GM19372 (cell line): Measurements from ENCODE around the gene STXBP6.

Experiments used
- ATAC-seq: cut with Tn5 transposase; IDR thresholded peaks from one replicate; pipeline ENCODE4 v1.9.1; 2021; ENCODE audit warnings: mild to moderate bottlenecking, low read depth, moderate library complexity; ENCODE audit not compliant: unreplicated experiment

The STXBP6 gene

DNA sequence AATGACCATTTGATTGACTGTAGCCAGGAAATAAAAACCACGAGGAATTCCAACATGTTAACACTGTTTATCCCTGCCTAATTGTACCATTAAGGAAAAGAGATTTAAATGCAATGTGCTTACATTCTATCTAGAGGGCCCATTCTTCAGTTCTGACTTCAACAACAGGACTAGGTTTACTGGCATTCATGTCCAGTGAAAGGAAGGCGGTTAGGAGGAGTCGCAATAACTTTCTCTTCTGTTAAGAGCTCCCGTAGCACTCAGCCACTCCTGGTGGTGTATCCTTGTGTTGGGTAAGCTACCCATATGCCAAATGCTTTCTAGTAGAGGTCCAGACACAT is 154.7 kb downstream of the STXBP6 start:
- ATAC-seq: no peak

DNA sequence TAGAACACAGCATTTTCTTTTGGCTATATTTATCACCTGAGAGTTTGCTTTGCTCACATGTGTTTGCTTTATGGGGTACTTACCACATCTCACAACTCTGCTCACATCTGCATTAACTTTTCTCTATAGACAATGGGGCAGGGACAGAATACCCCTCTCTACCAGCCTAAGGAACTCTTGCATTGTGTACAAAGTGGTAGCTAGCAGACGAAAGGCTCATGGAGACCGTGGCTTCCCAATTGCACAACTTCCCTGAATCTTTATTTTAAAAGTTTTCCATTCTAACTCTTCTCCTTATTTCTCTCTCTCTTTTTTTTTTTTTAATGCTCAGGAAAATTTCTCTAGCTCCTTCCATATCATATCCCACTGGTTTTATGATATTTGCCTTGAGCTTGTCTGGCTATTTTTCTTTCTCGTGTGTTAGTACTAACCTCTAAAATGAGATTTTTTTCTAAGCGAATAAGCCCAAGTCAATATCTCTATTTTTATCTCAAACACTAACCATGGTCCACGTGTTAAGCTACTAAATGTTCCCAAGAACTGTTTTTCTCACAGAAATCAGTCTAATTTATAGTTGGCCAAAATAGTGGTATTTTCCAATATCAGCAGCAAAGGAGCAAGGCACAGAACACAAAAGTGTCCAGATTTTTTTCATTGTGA is 155.2 kb downstream of the STXBP6 start:
- no peak for ATAC-seq

DNA sequence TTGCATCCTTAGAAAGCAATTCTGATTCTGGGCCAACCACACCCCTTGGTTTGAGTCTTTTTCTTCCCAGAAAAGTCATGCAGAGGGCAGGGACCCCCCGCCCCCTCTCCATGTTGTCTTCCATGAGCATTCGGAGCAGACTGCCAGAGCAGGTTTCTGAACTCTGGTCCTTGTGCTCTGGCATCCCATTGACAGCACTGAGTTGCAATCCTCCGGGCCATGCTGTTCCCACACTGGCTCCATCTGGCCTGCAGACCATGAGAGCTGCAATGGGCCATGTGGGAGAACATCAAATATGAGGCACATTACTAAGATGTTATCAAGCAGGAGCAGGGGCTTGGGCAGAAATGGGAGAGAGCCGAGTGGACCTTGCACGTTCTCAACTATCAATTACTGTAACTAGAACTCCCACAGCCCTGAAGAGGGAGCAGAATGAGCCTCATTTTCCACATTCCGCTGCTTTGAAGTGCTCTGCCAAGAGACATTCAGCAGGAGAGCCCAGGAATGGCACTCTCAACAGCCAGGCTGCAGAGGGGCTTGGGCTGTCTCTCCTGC is 157.4 kb downstream of the STXBP6 start:
- no peak for ATAC-seq

DNA sequence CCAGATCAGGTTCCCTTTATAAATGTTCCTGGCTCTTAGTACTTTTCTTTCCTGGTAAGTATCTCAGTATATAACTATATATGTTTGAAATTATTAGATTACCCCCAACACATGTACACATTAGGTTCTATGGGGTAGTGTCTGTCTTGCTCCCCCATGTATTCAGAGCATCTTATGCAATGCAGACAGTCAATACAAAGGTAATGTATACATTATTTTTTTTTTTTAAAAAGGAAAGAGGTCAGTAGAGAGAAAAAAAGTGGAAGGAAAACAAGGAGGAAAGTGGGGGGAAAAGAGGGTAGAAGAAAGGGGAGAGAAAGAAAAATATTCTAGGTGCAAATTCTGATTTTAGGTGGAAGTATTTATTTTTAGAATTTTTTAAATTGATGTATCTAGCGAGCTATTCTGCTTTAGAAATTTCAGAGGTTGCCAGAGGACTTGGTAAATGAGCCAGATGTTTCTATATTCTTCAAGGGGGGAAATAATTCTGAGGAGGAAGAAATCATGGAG is 157.9 kb downstream of the STXBP6 start:
- ATAC-seq: no peak

DNA sequence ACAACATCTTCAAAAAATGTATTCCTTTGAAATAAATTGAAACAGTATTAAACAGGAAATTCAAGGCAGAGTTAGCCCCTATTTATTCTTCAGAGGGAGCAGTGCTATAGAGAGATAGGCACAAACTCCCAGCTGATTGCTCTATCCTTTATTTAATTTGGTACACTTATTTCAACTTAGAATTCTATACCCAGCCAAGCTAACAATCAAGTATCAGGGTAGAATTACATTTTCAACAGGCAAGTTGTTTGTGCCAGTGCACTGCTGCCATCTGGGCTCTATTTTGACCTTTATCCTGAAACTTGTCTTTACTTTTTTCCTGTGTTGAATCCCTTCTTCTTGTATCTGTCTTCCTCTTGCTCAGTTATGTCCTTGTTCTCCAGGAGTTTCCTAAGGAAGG is 159.2 kb downstream of the STXBP6 start:
- ATAC-seq: no peak

DNA sequence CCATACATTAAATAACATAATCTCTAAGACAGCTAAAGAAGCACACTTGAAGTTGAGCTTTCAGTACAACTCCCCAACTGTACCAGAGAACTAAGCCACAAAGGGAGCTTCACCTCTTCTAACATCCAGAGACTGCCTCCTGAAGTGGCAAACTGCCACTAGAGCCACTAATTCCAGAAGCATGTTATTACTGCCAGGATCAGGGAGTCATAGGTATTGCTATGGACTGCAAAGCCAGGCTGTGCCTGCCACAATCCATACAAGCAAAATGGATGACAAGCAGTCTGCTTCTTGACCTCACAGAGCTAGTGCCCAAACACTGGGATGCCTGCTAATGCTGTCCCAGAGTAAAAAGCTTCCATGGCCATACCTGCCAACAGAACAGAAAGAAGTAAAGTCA is 160.1 kb downstream of the STXBP6 start:
- ATAC-seq: no peak

DNA sequence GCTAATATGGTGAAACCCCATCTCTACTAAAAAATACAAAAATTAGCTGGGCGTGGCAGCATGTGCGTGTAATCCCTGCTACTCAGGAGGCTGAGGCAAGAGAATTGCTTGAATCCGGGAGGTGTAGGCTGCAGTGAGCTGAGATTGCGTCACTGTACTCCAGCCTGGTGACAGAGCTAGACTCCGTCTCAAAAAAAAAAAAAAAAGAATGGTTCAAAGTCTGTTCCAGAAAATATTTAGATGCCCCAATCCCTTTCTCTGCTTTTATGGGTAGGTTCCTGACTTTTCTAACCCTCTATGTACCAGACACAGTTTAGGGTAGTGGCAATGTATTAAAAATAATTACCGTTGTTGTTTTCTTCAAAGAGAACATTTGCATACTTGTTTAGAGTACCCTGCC is 161.4 kb downstream of the STXBP6 start:
- no peak for ATAC-seq

DNA sequence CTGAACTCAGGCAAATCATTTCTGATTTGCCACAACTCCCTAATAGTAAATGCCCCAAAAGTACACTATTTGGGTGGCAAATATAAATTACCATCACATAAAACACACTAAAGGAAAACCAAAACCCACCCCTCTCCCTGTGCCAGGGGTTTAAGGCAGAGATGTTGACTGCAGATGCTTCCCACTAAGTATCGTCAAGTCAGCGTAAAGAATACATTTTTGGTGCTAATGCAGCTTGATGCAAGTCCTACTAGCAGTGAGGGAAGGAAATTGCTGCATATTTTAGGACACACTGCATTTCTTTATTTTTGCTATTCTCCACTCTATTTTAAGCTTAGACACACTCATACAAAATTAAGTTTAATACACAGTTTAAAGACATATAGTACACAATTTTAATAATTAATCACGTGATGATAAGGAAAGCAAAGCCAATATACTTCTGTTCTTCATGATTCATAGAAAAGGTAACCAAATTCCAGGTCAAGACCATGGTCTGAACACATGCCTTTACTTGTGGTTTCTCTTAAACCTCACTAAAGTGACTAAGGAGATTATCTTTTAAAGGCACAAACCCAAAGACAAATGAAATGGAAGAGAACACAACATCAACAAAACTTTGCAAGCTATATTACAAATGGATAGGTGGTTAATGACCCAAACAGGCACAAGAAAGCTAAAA is 162.2 kb downstream of the STXBP6 start:
- no peak for ATAC-seq

DNA sequence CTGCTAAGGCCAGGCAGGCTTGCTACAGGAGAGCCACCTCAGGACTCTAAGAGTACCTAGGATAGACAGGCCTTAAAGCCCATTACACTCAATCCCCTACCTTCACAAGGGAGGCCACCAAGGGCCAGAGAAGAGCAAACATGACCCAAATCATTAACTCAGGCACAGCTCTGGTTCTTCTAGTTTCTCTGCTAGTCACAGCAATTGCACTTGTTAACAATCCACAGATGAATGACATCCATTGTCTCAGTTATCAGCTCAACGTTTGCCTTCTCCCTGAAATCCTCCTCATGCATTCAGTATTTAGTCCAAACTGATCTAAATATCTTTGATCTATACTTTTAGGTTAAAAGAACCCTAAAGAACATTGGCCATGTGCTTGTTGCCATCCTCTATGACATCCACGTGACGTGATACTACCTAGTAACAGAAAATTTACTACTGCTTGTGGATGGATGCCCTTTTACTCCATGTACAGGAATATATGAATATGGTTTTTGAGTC is 164.5 kb downstream of the STXBP6 start:
- no peak for ATAC-seq

DNA sequence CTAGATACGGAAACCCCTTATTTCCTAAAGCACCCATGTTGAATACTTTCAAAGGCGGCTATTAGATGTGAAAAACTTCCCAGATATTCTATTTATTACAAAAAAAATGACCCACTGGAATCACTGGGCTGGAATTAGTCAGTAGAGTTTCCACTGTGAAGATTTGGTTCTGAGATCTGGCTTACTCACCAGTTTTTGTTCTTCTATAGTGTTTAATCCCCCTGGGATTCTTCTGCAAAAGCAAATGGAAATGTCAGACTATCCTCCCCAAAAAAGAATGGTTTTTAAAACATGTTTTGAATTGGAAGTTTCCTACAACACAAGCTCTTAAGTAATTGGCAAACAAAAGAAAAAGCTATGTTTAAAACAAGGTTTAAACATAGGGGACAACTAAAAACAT is 166.4 kb downstream of the STXBP6 start:
- no peak for ATAC-seq

DNA sequence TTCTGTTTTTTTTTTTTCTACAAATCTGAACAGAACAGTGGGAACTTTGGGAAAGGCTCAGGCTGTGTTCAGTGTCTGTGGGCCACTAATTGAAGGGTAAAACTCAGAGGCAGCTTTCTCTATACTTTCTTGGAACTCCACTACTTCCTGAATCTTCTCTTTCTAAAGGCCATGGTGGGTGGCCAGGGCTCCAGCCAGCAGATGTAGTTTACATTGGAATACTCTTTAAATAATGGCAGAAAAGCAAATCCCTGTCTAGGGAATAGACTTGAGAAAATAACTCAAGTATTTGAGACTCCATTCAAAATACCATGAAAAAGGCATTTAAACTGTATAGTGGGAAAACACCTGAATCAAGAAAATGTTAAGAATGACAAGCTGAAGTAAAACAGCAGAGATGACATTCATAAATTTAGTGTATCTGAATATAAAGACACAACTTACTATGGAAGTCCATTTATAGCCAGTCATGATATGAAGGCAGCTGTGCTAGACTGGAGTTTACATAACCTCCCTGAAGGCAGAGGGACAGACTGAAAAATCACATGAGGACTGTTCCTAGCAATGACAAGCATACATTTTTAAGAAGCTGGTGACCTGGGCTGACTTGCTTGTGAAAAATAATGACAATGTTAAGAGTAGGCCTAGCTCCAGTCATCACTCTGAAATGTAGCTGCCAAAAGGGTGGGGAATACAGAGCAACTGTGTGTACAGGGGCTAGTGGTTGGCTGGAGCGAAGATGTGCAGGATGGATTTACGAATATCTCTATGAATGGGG is 168.6 kb downstream of the STXBP6 start:
- ATAC-seq: no peak

DNA sequence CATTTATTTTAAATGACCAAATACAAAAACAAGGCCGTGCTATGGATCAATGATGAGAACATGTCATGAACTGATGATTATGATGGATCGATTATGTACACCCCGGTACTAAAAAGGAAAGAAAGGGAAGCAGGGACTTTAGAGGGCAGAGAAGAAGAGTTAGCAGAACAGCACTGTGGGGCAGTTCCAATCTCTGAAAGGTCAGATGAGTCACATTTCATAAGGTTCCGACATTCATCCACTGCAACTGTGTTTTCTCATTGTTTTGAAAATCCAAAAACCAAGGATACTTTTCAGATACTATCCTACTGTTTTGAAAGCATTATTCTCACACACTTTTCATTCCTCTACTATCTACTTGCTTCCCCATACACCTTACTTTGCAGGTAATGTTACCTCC is 169.3 kb downstream of the STXBP6 start:
- no peak for ATAC-seq

DNA sequence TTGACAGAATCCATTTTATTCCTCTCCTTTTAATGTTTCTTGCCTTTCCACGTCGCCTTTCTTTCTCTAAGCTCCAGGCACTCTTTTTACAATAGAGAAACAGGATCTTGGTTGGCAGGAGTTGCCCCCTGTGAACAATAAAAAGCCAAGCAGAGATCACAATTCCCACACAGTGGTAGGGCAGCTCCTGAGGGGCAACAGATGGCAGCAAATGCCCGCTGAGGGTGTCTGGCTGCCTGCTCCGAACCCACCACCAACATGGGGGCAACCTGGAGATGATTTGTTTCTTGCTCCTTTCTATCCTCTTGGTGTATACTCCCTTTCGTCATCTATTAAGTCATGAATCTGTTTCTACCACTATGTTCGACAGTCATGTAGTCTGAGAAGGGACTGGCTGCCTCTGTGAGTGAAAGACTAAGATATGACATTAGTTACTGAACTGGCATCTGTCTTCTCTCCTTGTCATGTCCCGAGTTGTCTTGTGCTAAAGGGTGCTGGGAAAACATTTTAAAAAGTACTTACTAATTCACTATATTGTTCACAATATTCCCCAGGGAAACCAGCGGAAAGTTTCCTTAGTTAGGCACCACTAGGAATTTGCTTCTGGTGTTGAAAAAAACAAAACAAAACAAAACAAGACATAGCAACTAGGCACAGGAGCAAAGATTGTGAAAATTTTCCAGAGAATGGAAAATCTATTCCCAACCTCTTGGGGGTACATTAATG is 170.1 kb downstream of the STXBP6 start:
- no peak for ATAC-seq

DNA sequence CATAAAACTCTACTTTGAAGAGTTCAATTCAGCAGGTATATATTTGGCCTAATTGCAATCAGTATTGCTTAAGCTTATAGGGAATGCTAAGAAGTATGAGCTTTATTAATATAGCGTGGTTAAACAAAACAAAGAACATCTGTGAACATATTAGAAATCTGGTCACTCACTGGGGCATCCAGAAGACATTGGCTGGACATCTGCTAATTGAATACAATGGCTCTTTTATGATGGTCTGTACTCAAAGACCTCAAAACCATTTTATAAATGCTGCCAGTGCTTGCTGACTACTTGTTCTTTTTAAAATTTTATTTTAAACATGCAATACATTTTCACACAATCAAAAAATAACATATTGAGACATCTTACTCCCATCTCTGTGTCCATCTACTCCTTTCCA is 173.0 kb downstream of the STXBP6 start:
- no peak for ATAC-seq

DNA sequence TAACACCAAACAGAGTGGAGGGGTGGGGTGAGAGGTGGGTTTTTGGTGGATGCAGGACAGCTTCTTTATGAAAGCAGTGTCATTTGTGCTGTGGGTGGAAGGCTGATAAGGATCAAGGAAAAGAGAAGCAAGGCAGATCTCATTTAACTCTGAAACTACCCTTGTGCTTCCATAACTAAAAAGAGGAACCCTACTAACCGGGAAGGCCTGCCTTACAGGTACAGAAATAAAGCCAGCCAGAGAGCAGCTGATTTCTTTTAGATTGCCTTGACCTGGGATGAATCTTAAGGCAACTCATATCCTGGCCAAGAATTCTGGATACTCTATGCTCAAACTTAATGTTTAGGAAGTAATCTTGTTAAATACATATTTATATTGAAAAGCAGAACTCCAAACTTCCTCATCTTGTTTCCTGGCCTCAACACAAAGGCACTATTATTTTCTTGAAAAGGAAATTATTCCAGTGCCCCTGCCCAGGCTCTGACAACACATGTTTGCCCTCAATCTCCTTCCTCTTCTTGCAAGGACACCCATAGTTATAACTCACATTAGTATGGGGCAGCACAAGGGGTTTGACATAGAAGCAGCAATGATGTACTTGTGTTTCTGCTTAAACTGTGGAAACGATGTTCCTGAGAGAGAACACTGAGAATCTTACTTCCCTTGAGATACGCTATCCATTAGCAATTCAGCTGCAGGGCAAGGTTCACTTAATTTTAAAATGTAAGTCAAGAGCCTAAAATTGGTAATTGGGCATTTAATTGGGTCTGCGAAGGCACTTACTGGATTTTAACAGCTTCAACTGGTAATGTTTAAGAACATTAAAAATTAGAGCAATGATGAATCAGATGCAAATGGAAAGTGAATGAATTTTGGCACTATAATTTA is 173.7 kb downstream of the STXBP6 start:
- no peak for ATAC-seq

DNA sequence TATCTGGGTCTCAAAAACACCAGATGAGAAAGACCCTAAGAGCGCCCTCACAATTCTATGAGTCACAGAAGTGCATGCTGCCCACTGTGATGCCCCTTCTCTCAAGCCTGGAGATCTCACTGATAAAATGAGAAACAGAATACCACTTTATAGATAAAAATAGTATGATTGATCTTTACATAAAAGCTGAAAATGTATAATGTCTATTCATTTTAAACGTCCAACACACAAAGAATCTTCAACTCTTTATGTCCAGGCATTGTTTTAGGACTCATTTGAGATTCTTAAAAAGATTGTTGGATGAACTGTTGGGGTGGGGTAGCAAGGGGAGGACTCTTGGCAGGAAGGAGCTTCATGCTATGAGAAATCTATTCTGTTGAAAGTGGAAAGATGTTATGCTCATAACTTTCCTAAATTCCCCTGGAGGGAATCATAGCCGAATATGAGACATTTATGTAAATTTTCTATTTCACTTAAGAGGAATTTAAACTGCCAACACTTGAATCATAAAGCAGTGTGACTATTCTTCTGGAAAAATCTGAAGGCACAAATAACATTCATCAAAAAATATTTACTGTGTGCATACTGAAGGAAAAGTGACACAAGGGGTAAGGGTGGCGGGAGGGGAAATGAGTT is 174.6 kb downstream of the STXBP6 start:
- no peak for ATAC-seq

DNA sequence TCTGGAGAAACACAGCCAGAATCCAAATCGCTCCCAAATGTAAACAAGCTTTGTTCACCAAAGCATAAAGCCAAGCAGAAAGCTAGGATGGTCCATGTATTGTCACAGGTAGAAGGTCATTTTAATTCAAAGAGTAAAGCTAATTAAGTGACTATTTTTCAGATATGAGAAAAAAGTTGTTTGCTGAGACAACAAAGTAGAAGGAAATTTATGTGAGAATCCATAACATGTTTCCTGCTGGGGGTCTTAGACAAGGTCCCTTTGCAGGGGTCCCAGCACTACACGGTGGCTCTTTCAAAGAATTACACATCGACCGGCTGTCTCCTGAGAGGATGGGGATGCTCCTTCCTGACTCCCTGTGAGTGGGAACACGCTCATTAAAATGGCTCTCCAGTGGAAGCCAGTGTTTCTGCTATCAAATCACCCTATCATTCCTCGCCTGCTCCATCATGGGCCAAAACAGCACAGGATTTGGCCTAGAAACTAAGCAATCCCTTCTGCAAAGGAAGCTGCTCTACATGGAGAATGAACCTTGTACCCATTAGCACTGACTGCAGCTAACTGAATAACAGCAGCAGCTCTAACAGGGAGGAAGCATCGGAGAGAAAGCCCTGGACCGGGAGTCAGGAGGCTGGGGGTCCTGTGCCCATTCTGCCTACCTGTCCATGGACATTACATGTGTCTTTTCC is 175.3 kb downstream of the STXBP6 start:
- no peak for ATAC-seq

DNA sequence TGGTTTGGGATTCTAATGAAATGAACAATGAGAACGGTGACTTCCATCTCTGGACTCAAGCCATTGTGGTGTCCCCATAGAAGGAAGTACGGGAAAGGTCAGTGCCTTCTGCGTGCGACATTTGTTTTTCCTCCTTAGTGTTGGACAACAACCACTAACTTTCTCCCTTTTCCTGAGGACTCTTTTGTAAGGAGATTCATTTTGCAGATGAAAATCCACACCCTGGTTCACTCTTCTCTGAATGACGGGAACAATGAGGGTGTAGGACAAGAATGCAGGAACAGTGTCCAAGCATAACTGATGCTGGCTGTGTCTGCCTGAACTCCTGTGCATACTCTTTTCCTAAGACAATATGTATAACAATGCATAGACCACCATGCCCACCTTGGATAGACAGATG is 176.4 kb downstream of the STXBP6 start:
- no peak for ATAC-seq
